Measurements from ENCODE around the gene NUDC. TPM values are rescaled to one million over a fixed set of nuclear protein-coding genes. Genes with fewer than 3 reads are reported as not detected.

The NUDC gene
- total and polyA plus RNA-seq, 10 of the 15 experiments (the other 5 are each of a cell fraction or from before 2014, with no cell fraction given) = 5.5 to 227 (median 67.4) TPM

- TF ChIP-seq, protein P1, sequence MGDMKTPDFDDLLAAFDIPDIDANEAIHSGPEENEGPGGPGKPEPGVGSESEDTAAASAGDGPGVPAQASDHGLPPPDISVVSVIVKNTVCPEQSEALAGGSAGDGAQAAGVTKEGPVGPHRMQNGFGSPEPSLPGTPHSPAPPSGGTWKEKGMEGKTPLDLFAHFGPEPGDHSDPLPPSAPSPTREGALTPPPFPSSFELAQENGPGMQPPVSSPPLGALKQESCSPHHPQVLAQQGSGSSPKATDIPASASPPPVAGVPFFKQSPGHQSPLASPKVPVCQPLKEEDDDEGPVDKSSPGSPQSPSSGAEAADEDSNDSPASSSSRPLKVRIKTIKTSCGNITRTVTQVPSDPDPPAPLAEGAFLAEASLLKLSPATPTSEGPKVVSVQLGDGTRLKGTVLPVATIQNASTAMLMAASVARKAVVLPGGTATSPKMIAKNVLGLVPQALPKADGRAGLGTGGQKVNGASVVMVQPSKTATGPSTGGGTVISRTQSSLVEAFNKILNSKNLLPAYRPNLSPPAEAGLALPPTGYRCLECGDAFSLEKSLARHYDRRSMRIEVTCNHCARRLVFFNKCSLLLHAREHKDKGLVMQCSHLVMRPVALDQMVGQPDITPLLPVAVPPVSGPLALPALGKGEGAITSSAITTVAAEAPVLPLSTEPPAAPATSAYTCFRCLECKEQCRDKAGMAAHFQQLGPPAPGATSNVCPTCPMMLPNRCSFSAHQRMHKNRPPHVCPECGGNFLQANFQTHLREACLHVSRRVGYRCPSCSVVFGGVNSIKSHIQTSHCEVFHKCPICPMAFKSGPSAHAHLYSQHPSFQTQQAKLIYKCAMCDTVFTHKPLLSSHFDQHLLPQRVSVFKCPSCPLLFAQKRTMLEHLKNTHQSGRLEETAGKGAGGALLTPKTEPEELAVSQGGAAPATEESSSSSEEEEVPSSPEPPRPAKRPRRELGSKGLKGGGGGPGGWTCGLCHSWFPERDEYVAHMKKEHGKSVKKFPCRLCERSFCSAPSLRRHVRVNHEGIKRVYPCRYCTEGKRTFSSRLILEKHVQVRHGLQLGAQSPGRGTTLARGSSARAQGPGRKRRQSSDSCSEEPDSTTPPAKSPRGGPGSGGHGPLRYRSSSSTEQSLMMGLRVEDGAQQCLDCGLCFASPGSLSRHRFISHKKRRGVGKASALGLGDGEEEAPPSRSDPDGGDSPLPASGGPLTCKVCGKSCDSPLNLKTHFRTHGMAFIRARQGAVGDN (IDR thresholded peaks at IDR 0.05) = no peak
- TF ChIP-seq YY1 (IDR thresholded peaks at IDR 0.05; ENCODE audit: low read depth, low read length) (0 out of 2 replicates have a peak, but pooled peaks have one; percentile 41), NRF1 (conservative IDR thresholded peaks at IDR 0.05; ENCODE audit: low read depth, low read length) (peak; percentile 30; the same call in 1 of the 2 replicates), PAX5 (IDR thresholded peaks at IDR 0.05; ENCODE audit: borderline replicate concordance, low read depth, low read length) (peak; percentile 45; the same call in 1 of the 2 replicates), POLR2A (IDR thresholded peaks at IDR 0.05; ENCODE audit: low read depth, low read length) (peak; percentile 94), TAF1 (IDR thresholded peaks at IDR 0.05; ENCODE audit: borderline replicate concordance, low read depth, low read length) (peak; percentile 82; the same call in 1 of the 2 replicates), NKRF (conservative IDR thresholded peaks at IDR 0.05) (peak; percentile 84), CEBPZ (IDR thresholded peaks at IDR 0.05; ENCODE audit: low read depth, low read length) (0 out of 2 replicates have a peak, but pooled peaks have one; percentile 14), HSF1 (IDR thresholded peaks at IDR 0.05; ENCODE audit: low read depth, low read length) (no peak), BCLAF1 (IDR thresholded peaks at IDR 0.05) (no peak), USF1 (IDR thresholded peaks at IDR 0.05; ENCODE audit: borderline replicate concordance, extremely low read length, insufficient read depth, low read depth, low read length) (no peak), HDAC2 (IDR thresholded peaks at IDR 0.05) (no peak)
These were observed 31.7 kb upstream of the NUDC start, which contains the start of gene GPN2 (continued) for GRCh38 chr1:26889551-26890466.

Data from GM12878 (cell line).